H1 (cell line): ENCODE data around the gene TGFBR1. TPM values are rescaled to one million over a fixed set of nuclear protein-coding genes. Genes with fewer than 3 reads are reported as not detected.

Experiments used
- CTCF ChIA-PET: fragments of 300-600 bp; sonication (Branson Sonifier 250); formaldehyde crosslinking; loops from one replicate; lab custom pipeline; 2021; ENCODE audit not compliant: partially characterized antibody; lab: Charles Lee
- POLR2A ChIA-PET: fragments of 300-600 bp; sonication (Branson Sonifier 250); formaldehyde crosslinking; loops from one replicate; lab custom pipeline; 2021; ENCODE audit warnings: inconsistent platforms; ENCODE audit not compliant: partially characterized antibody; lab: Charles Lee
- DNase-seq, 2 experiments: peaks; one replicate each; pipeline versions ENCODE4 v3.0.0 to v3.0.0-alpha.2; 2010 to 2022; ENCODE audit warnings: low spot score in 2 of 2, low read depth in 1 of 2, mixed read lengths in 1 of 2
- FAIRE-seq: peaks from 2 replicates; lab custom pipeline; 2011; peaks lifted over from hg19 to GRCh38; lab: Jason Lieb, UNC
- H2AFZ ChIP-seq: 2 replicates; pipeline ENCODE4 v1.8.1; 2012; ENCODE audit warnings: low read length, inconsistent platforms
- H2AK5ac ChIP-seq: 2 replicates; pipeline ENCODE4 v1.6.1; 2013; ENCODE audit warnings: low read depth, low read length
- H2BK120ac ChIP-seq: replicated peaks from 2 replicates; pipeline ENCODE3; 2013; ENCODE audit warnings: low read depth, low read length, inconsistent platforms
- H2BK12ac ChIP-seq: 2 replicates; pipeline ENCODE4 v1.6.1; 2013; ENCODE audit warnings: low read depth, low read length
- H2BK15ac ChIP-seq: 2 replicates; pipeline ENCODE4 v1.6.1; 2013; ENCODE audit warnings: low read length
- H2BK20ac ChIP-seq: 2 replicates; pipeline ENCODE4 v1.6.1; 2013; ENCODE audit warnings: low read length
- H2BK5ac ChIP-seq: 2 replicates; pipeline ENCODE4 v1.6.1; 2013; ENCODE audit warnings: low read depth, low read length
- H3K14ac ChIP-seq: 2 replicates; pipeline ENCODE4 v1.6.1; 2013; ENCODE audit warnings: inconsistent platforms; ENCODE audit not compliant: insufficient read length
- H3K18ac ChIP-seq: 2 replicates; pipeline ENCODE4 v1.6.1; 2013; ENCODE audit warnings: low read length; ENCODE audit errors: extremely low read depth
- H3K23ac ChIP-seq: 2 replicates; pipeline ENCODE4 v1.6.1; 2013; ENCODE audit warnings: inconsistent platforms; ENCODE audit not compliant: insufficient read length
- H3K23me2 ChIP-seq: 2 replicates; pipeline ENCODE4 v1.6.1; 2013; ENCODE audit warnings: low read depth, low read length
- H3K27ac ChIP-seq: 2 replicates; pipeline ENCODE4 v1.6.1; 2011; ENCODE audit warnings: low read depth, low read length, inconsistent platforms
- H3K27me3 ChIP-seq, 4 experiments: replicated peaks in 1 of 4; 1 replicate in 1 of 4; 2 replicates in 3 of 4; pipeline versions ENCODE4 v1.6.1 to v1.8.1; 2011 to 2013; ENCODE audit warnings: low read length in 3 of 4, mild to moderate bottlenecking in 3 of 4, inconsistent platforms in 2 of 4, mixed read lengths in 2 of 4, moderate library complexity in 1 of 4; ENCODE audit not compliant: control insufficient read depth in 3 of 4, insufficient read depth in 3 of 4; ENCODE audit errors: extremely low read depth in 1 of 4
- H3K36me3 ChIP-seq, 4 experiments: 2 replicates each; pipeline versions ENCODE4 v1.6.1 to v1.8.1; 2011 to 2013; ENCODE audit warnings: mild to moderate bottlenecking in 4 of 4, low read length in 3 of 4, moderate library complexity in 2 of 4, control low read depth in 1 of 4, inconsistent platforms in 1 of 4; ENCODE audit not compliant: insufficient read depth in 4 of 4, control insufficient read depth in 2 of 4
- H3K4ac ChIP-seq: replicated peaks from 2 replicates; pipeline ENCODE3; 2013; ENCODE audit warnings: low read length, low read depth, mixed read lengths, inconsistent platforms; ENCODE audit not compliant: insufficient read length
- H3K4me1 ChIP-seq, 4 experiments: replicated peaks in 1 of 4; 1 replicate in 1 of 4; 2 replicates in 3 of 4; pipeline versions ENCODE4 v1.6.1 to v1.8.1; 2011 to 2013; ENCODE audit warnings: low read length in 3 of 4, inconsistent platforms in 2 of 4, mixed read lengths in 1 of 4; ENCODE audit not compliant: insufficient read depth in 4 of 4, control insufficient read depth in 3 of 4
- H3K4me2 ChIP-seq, 2 experiments: 2 replicates each; pipeline versions ENCODE4 v1.6.1 to v1.8.1; 2011 to 2013; ENCODE audit warnings: low read depth in 2 of 2, low read length in 2 of 2, control low read depth in 1 of 2, inconsistent platforms in 1 of 2, mild to moderate bottlenecking in 1 of 2; ENCODE audit not compliant: insufficient read depth in 1 of 2
- H3K4me3 ChIP-seq, 4 experiments: fragments of 200-600, 300-600 bp in 1 of 4; sonication (generic), shearing (Covaris generic), sonication (Bioruptor Twin) in 1 of 4; 2 replicates each; pipeline versions ENCODE4 v1.5.1 to v1.8.1; 2011 to 2016; ENCODE audit warnings: low read length in 4 of 4, low read depth in 3 of 4, control low read depth in 2 of 4, inconsistent platforms in 2 of 4, mild to moderate bottlenecking in 2 of 4, mixed read lengths in 1 of 4, moderate library complexity in 1 of 4; ENCODE audit not compliant: insufficient read depth in 2 of 4; ENCODE audit errors: extremely low read depth in 1 of 4
- H3K56ac ChIP-seq: replicated peaks from 2 replicates; pipeline ENCODE3; 2013; ENCODE audit warnings: low read depth, mild to moderate bottlenecking, mixed read lengths, low read length, inconsistent platforms; ENCODE audit not compliant: insufficient read length
- H3K79me1 ChIP-seq: 2 replicates; pipeline ENCODE4 v1.6.1; 2013; ENCODE audit warnings: low read depth, low read length, control low read depth
- H3K79me2 ChIP-seq, 2 experiments: 2 replicates each; pipeline versions ENCODE4 v1.6.1 to v1.8.1; 2012 to 2013; ENCODE audit warnings: low read length in 2 of 2, mild to moderate bottlenecking in 2 of 2, inconsistent platforms in 1 of 2; ENCODE audit not compliant: insufficient read depth in 2 of 2, control insufficient read depth in 1 of 2
- H3K9ac ChIP-seq, 4 experiments: replicated peaks in 1 of 4; 1 replicate in 1 of 4; 2 replicates in 3 of 4; pipeline versions ENCODE4 v1.6.1 to v1.8.1; 2011 to 2013; ENCODE audit warnings: low read depth in 3 of 4, low read length in 3 of 4, control low read depth in 2 of 4, mild to moderate bottlenecking in 2 of 4, moderate library complexity in 2 of 4, inconsistent platforms in 1 of 4; ENCODE audit errors: extremely low read depth in 1 of 4
- H3K9me3 ChIP-seq, 2 experiments: 2 replicates each; pipeline versions ENCODE4 v1.6.1 to v1.8.1; 2012 to 2013; ENCODE audit warnings: mild to moderate bottlenecking in 2 of 2, moderate library complexity in 2 of 2, control low read depth in 1 of 2, inconsistent platforms in 1 of 2, low read depth in 1 of 2, low read length in 1 of 2, mixed read lengths in 1 of 2; ENCODE audit not compliant: insufficient read depth in 2 of 2
- H4K20me1 ChIP-seq, 2 experiments: replicated peaks in 1 of 2; 2 replicates each; pipeline versions ENCODE3 to v1.8.1; 2011 to 2013; ENCODE audit warnings: inconsistent platforms in 2 of 2, low read length in 2 of 2, mild to moderate bottlenecking in 1 of 2; ENCODE audit not compliant: insufficient read depth in 2 of 2, control insufficient read depth in 1 of 2
- H4K5ac ChIP-seq: 2 replicates; pipeline ENCODE4 v1.6.1; 2013; ENCODE audit warnings: low read length, low read depth, mixed read lengths, inconsistent platforms; ENCODE audit not compliant: insufficient read length
- H4K8ac ChIP-seq: 2 replicates; pipeline ENCODE4 v1.8.0; 2013; ENCODE audit warnings: mild to moderate bottlenecking, moderate library complexity, low read length, inconsistent platforms; ENCODE audit not compliant: insufficient read depth; ENCODE audit errors: extremely low read depth
- H4K91ac ChIP-seq: replicated peaks from 2 replicates; pipeline ENCODE3; 2013; ENCODE audit warnings: low read length, mixed read lengths, inconsistent platforms; ENCODE audit not compliant: insufficient read length
- WGBS, 2 experiments: shearing (Covaris generic) in 1 of 2; methylation state at CpG; one replicate each; pipeline versions ENCODE4 v1.1.6 to v1.1.7; 2013 to 2015; ENCODE audit warnings: low lambda C conversion rate in 2 of 2, mixed read lengths in 2 of 2, inconsistent platforms in 1 of 2, low coverage in 1 of 2, missing lambda C conversion rate in 1 of 2; ENCODE audit not compliant: insufficient replicate concordance in 2 of 2, insufficient coverage in 1 of 2, insufficient read length in 1 of 2; ENCODE audit errors: extremely low coverage in 1 of 2, missing lambda C conversion rate in 1 of 2; 5-methylcytosine and 5-hydroxymethylcytosine counted together
- polyA plus RNA-seq, 7 experiments: library from polyadenylated mRNA; depleted of rRNA in 3 of 7; stranded (reverse) in 5 of 7; unstranded in 2 of 7; fragments of >200 nt in 5 of 7; fragments of 200-250 nt in 2 of 7; gene quantifications; 1 replicate in 5 of 7; 2 replicates in 1 of 7; 4 replicates in 1 of 7; pipeline versions ENCODE4 v1.2.1 to v1.2.3, GENCODE V29; 2011 to 2013; ENCODE audit warnings: missing spikeins in 2 of 7, mixed read lengths in 2 of 7
- total RNA-seq: library from RNA; stranded (reverse); fragmentation: NEBNext Ultra II Directional; extraction: Animal tissue kit (Norgen Biotek cat#: 25700); gene quantifications from 2 replicates; pipeline ENCODE4 v1.2.1, GENCODE V29; 2021
- TF ChIP-seq, protein P1 (sequence below): IDR thresholded peaks from 2 replicates; pipeline ENCODE4 v1.6.1; 2012; ENCODE audit warnings: inconsistent platforms

The TGFBR1 gene
- total and polyA plus RNA-seq, 2 of the 8 experiments (the other 6 are each of a cell fraction or from before 2014, with no cell fraction given) = 16.8 to 52.4 TPM

DNA sequence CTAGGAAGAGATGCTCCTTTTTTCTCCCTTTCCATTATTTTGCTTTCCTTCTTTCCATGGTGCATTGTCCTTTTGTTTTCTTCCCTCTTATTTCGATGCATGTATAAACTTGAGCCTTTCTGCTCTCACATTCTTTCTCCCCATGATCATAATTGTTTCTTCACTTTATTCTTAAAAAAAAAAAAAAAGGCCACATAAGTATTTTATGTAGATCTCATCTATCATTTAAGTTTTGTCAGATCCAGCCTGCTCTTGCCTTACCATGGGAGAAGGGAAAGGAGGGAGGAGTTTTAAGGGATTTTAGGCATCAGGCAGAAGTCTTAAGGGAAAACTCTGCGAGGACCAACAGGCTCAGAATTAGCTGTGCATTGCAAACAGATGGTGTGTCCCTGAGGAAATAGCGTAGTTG, 11.1 kb downstream of the TGFBR1 start:
- Histone ChIP-seq H3K9ac (no peak overlapping the region), H3K14ac (no peak overlapping the region), H3K4me2 (no peak overlapping the region), H2AK5ac (no peak overlapping the region), H3K27me3 (no peaks in the 10 kb centered on the region), H3K23ac (no peak overlapping the region), H2BK5ac (no peak overlapping the region), H3K56ac (no peak overlapping the region), H3K4me3 (no peak overlapping the region), H3K18ac (no peak overlapping the region), H2BK12ac (no peak overlapping the region), H3K79me2 (peaks cover 0 to 97% of the 10 kb centered on the region in 2 experiments; a peak in 3 of 4 replicates), H3K36me3 (no peaks in the 10 kb centered on the region), H4K20me1 (peaks cover 5 to 10% of the 10 kb centered on the region in 2 experiments), H2BK15ac (no peak overlapping the region), H3K4ac (no peak overlapping the region), H2BK120ac (no peak overlapping the region), H4K91ac (no peak overlapping the region), H3K23me2 (no peaks in the 10 kb centered on the region)
- no peak for FAIRE-seq
- POLR2A ChIA-PET = interaction anchor here (0.6 to 1.6 kb wide), 3 partner anchors 9 to 41 kb away, joined by 3 to 9 read pairs (median 5); partner anchors contain the start of gene TGFBR1
- WGBS, 2 experiments = 86% methylated on average over 3 of the region's 3 CpGs; no CpG with 5 or more reads in 1 of the 2 experiments
- DNase-seq = no peak
- TF ChIP-seq, protein P1, sequence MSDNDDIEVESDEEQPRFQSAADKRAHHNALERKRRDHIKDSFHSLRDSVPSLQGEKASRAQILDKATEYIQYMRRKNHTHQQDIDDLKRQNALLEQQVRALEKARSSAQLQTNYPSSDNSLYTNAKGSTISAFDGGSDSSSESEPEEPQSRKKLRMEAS = no peak
- TF ChIP-seq, all 59 proteins: peak for 0
- no peak overlapping the region for H2AFZ ChIP-seq
- no peaks in the 10 kb centered on the region for H3K9me3 ChIP-seq
- H2BK20ac ChIP-seq = no peak overlapping the region
- no peak overlapping the region for H3K27ac ChIP-seq
- no peak overlapping the region for H4K8ac ChIP-seq
- H3K79me1 ChIP-seq = peaks cover 6% of the 10 kb centered on the region; the same call in 1 of the 2 replicates
- no peak overlapping the region for H4K5ac ChIP-seq
- CTCF ChIA-PET = no interaction called here
- peaks cover 0 to 7% (median 2%) of the 10 kb centered on the region in 4 experiments; a peak in 2 of 7 replicates for H3K4me1 ChIP-seq
